Duodenal mucosa (tissue), 2 donors: Measurements from ENCODE around the gene NDFIP2.
A peak's percentile ranks its signal among the peaks of the same experiment; 100 is the strongest.

Source experiments
- H3K27ac ChIP-seq: one replicate; pipeline ENCODE4 v1.7.0; 2013; ENCODE audit warnings: low read depth, low read length
- H3K27me3 ChIP-seq, 2 donors: one replicate each; pipeline ENCODE4 v1.7.0; 2013; ENCODE audit warnings: low read length in 2 of 2, control low read depth in 1 of 2; ENCODE audit not compliant: insufficient read depth in 2 of 2, control insufficient read depth in 1 of 2
- H3K36me3 ChIP-seq, 2 donors: one replicate each; pipeline ENCODE4 v1.7.0; 2013; ENCODE audit warnings: low read length in 2 of 2, control low read depth in 1 of 2; ENCODE audit not compliant: insufficient read depth in 2 of 2, control insufficient read depth in 1 of 2
- H3K4me1 ChIP-seq, 2 donors: one replicate each; pipeline ENCODE4 v1.7.0; 2013; ENCODE audit warnings: low read length in 2 of 2, control low read depth in 1 of 2; ENCODE audit not compliant: insufficient read depth in 2 of 2, control insufficient read depth in 1 of 2
- H3K4me3 ChIP-seq, 2 donors: one replicate each; pipeline ENCODE4 v1.7.0; 2013; ENCODE audit warnings: low read length in 2 of 2, low read depth in 1 of 2
- H3K9ac ChIP-seq, 2 donors: one replicate each; pipeline ENCODE4 v1.7.0; 2013; ENCODE audit warnings: low read length in 2 of 2, low read depth in 1 of 2
- H3K9me3 ChIP-seq, 2 donors: one replicate each; pipeline ENCODE4 v1.7.0; 2013; ENCODE audit warnings: low read length in 2 of 2, control low read depth in 1 of 2; ENCODE audit not compliant: control insufficient read depth in 1 of 2

The NDFIP2 gene

DNA sequence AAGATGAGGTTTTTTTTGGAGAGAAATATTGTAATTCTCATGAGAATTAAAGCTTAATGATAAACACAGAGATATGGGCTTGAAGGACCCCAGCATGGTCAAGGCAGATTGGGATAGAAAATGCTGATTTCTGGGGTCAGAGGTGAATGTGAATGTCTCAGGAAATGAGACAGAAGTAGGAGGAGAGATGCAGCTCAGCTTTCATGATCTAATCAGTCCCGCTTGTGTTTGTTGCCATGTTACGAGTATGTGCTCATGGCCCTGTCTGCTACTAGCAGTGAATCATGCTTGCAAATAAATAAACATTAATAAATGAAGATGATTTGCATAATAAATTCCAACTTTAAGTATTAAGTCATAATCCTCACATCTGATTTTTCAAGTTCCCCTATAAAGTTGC is 23.0 kb upstream of the NDFIP2 start:
- H3K27me3 ChIP-seq: no peaks in the 10 kb centered on the region
- no peak overlapping the region for H3K27ac ChIP-seq
- no peak overlapping the region for H3K4me3 ChIP-seq
- H3K9me3 ChIP-seq: peaks cover 0 to 2% of the 10 kb centered on the region in 2 donors
- H3K4me1 ChIP-seq: no peaks in the 10 kb centered on the region
- no peak overlapping the region for H3K9ac ChIP-seq
- no peaks in the 10 kb centered on the region for H3K36me3 ChIP-seq

DNA sequence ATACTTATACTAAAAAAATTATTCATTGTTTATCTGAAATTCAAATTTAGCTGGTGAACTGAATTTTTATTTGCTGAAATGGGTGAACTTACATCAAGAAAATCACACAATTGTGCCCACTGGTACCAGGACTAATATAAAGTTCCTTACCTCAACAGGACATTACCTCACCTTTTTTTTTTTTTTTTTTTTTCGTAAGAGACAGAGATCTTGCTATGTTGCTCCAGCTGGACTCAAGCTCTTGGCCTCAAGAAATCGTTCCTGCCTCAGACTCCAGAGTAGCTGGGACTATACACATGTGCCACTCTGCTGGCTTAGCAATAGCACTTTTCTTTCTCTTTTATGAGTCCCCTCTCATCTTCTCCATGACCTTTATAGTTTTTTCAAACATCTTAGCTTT is 22.5 kb upstream of the NDFIP2 start:
- peaks cover 0 to 2% of the 10 kb centered on the region in 2 donors for H3K9me3 ChIP-seq
- H3K36me3 ChIP-seq: no peaks in the 10 kb centered on the region
- no peak overlapping the region for H3K27ac ChIP-seq
- H3K27me3 ChIP-seq: no peaks in the 10 kb centered on the region
- H3K4me1 ChIP-seq: no peaks in the 10 kb centered on the region
- no peak overlapping the region for H3K4me3 ChIP-seq
- no peak overlapping the region for H3K9ac ChIP-seq

DNA sequence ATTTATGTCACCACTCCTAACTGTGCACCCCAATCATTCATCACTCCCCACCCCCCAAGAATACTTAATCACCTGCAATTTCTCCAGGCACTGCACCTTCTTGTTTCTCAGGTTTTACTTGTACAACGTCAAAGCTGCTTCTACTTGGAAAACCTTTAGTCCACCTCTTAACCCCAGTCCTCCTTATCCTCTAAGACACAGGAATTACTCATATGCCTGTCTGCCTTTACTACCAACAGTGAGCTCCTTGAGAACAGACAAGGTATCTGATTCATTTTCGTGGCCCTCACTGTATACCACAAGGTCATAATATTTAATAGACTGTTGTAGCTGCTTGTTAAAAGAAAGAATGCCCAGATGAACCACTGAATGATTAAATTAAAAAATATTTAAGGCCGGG is 21.0 kb upstream of the NDFIP2 start:
- H3K36me3 ChIP-seq: no peaks in the 10 kb centered on the region
- no peak overlapping the region for H3K27ac ChIP-seq
- peaks cover 0 to 2% of the 10 kb centered on the region in 2 donors for H3K9me3 ChIP-seq
- H3K9ac ChIP-seq: no peak overlapping the region
- H3K27me3 ChIP-seq: no peaks in the 10 kb centered on the region
- H3K4me3 ChIP-seq: no peak overlapping the region
- H3K4me1 ChIP-seq: no peaks in the 10 kb centered on the region

DNA sequence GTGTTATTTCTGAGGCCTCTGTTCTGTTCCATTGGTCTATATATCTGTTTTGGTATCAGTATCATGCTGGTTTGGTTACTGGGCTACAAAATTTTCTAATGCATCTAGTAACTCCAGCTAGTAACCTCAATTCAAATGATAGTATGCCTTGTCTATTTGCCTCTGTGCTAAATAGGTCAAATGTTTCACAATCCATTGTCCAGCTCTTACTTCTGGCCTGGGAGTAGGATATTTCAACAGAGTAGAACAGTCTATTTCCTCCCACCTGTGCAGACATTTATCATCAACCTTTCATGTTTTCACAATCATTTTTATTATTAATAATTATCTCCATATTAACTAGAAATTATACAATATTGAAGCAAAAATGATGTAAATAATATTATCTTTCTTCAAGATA is 18.1 kb upstream of the NDFIP2 start:
- Histone ChIP-seq H3K27ac (no peak overlapping the region), H3K4me3 (no peak overlapping the region), H3K27me3 (no peaks in the 10 kb centered on the region), H3K9ac (no peak overlapping the region), H3K9me3 (no peaks in the 10 kb centered on the region), H3K36me3 (no peaks in the 10 kb centered on the region), H3K4me1 (no peaks in the 10 kb centered on the region)

DNA sequence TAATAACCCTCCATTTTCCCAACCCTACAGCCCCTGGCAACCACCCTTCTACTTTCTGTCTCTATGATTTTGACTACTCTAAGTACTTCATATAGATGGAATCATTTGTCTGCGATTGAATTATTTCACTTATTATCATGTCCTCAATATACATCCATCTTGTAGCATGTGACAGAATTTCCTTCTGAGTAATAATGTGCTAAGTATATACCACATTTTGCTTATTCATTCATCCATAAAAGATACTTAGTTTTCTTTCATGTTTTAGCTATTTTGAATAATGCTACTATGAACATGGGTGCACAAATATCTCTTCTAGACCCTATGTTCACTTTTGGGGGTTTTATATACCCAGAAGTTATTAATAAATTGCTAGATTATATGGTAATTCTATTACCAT is 17.4 kb upstream of the NDFIP2 start:
- Histone ChIP-seq H3K36me3 (no peaks in the 10 kb centered on the region), H3K4me1 (no peaks in the 10 kb centered on the region), H3K27me3 (no peaks in the 10 kb centered on the region), H3K4me3 (no peak overlapping the region), H3K27ac (no peak overlapping the region), H3K9me3 (no peaks in the 10 kb centered on the region), H3K9ac (no peak overlapping the region)

DNA sequence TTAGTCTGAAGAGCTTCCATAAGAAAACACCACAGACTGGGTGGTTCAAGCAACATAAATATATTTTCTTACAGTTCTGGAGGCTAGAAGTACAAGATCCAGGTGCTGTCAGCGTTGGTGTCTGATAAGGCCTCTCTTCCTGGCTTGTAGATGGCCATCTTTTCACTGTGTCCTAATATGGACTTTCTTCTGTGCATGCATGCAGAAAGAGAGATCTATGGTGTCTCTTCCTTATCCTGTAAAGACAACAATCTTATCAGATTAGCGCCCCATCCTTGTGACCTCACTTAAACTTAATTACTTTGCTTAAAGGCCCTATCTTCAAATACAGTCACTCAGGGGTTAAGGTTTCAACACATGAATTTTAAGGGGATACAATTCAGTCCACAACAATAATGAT is 14.1 kb upstream of the NDFIP2 start:
- Histone ChIP-seq H3K36me3 (no peaks in the 10 kb centered on the region), H3K27ac (no peak overlapping the region), H3K4me3 (no peak overlapping the region), H3K9ac (no peak overlapping the region), H3K27me3 (no peaks in the 10 kb centered on the region), H3K4me1 (no peaks in the 10 kb centered on the region), H3K9me3 (no peaks in the 10 kb centered on the region)

DNA sequence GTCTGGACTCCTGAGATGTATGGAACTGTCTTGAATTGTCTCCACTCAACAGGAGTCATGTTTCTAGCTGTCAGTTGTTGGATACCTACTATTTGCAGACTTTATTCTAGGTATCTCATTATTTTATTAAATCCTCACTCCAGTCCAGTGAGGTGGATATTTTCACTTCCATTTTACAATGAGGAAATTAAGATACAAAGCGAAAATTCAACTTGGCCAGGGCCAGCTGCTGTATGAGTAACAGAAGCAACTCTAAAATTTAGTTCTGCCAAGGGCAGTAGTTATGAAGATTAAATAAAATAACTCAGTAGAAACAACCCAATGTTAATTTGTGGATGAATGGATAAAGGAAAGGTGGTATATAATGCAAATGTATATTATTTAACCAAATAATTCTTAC is 12.6 kb upstream of the NDFIP2 start:
- H3K9ac ChIP-seq: no peak overlapping the region

DNA sequence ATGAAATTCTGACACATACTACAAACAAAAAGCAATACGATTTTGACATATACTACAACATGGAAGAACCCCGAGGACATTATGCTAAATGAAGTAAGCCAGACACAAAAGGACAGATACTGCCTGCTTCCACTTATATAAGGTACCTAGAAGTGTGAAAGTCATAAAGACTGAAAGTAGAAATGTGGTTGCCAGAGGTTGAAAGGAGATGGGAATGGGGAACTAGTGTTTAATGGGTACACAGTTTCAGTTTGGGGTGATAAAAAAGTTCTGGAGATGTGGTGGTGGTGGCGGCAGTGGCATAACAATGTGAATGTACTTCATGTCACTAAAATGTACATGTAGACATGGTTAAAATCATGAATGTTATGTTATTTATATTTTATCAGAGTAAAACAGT is 12.1 kb upstream of the NDFIP2 start:
- no peak overlapping the region for H3K27ac ChIP-seq
- no peaks in the 10 kb centered on the region for H3K36me3 ChIP-seq
- no peak overlapping the region for H3K9ac ChIP-seq
- H3K27me3 ChIP-seq: no peaks in the 10 kb centered on the region
- no peak overlapping the region for H3K4me3 ChIP-seq
- no peaks in the 10 kb centered on the region for H3K9me3 ChIP-seq
- H3K4me1 ChIP-seq: no peaks in the 10 kb centered on the region

More for the DNA sequence above, 12.6 kb upstream of the NDFIP2 start:
- Histone ChIP-seq H3K4me1 (no peaks in the 10 kb centered on the region), H3K4me3 (no peak overlapping the region), H3K27me3 (no peaks in the 10 kb centered on the region), H3K36me3 (no peaks in the 10 kb centered on the region), H3K9me3 (no peaks in the 10 kb centered on the region), H3K27ac (no peak overlapping the region)

DNA sequence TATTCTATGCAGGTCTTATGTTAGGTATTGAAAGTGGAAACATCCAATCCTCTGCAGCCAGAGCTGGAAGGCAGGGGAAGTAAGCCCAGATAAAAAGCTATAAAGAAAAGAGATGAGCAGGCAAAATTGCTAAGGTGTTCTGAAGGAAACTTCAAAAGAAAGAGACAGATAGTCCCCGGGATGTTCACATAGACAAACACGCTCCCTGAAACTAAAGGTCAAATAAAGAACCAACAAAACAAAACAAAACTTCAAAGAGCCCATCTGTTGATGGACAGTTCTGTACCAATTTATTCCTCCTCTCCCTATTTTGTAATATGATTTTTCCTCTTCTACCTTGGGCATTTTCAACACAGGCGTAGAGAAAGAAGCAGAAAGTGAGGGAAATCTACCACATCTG is 11.3 kb upstream of the NDFIP2 start:
- Histone ChIP-seq H3K4me3 (no peak overlapping the region), H3K9ac (no peak overlapping the region), H3K36me3 (no peaks in the 10 kb centered on the region), H3K27me3 (no peaks in the 10 kb centered on the region), H3K4me1 (no peaks in the 10 kb centered on the region), H3K9me3 (no peaks in the 10 kb centered on the region), H3K27ac (no peak overlapping the region)

DNA sequence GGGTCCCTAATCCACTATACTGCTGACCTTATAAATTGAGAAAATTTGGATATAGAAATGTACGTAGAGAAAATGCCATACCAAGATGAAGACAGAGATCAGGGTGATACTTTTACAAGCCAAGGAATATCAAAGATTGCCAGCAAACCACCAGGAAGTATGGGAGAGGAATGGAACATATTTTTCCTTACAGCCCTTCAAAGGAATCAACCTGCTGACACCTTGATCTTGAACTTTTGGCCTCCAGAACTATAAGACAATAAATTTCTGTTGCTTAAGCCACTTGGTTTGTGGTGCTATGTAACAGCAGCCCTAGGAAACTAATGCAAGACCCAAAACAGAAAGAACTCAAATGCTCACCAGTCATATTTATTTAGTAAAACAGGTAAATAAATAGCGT is 10.3 kb upstream of the NDFIP2 start:
- Histone ChIP-seq H3K9me3 (no peaks in the 10 kb centered on the region), H3K9ac (no peak overlapping the region), H3K36me3 (no peaks in the 10 kb centered on the region), H3K4me3 (no peak overlapping the region), H3K27ac (no peak overlapping the region), H3K4me1 (peaks cover under 1 to 3% of the 10 kb centered on the region in 2 donors), H3K27me3 (no peaks in the 10 kb centered on the region)

DNA sequence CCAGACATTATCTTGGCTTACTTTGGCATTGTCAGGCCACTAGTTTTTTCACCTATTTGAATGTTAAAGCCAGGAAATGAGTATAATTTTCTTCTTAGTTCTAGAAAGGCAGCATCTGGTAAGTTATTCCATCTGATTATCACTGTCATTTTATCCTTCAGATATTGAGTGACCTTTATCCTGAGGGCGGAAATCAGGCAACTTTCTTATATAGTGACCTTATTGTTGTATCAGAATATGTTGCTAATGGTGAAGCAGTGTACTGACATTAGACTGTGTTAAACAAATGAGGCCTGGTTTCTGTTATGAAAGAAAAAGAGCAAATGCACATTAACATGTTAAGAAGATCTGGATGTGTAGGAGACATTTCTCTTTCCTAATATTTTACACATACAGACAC is 5.4 kb upstream of the NDFIP2 start:
- Histone ChIP-seq H3K9me3 (no peaks in the 10 kb centered on the region), H3K9ac (peak overlapping the region in 1 of 2 donors; percentile 21), H3K27me3 (no peaks in the 10 kb centered on the region), H3K36me3 (no peaks in the 10 kb centered on the region), H3K4me1 (peaks cover 4 to 6% of the 10 kb centered on the region in 2 donors), H3K27ac (no peak overlapping the region), H3K4me3 (no peak overlapping the region)
